Stromal cell of bone marrow (primary cell): ENCODE results near the gene ZCCHC3.

Experiments
- DNase-seq: peaks from one replicate; pipeline ENCODE4 v3.0.0-alpha.2; 2012; ENCODE audit warnings: low read depth

Gene ZCCHC3

GRCh38 chr20:284172-284571, 13.2 kb upstream of the ZCCHC3 start:
- no peak for DNase-seq

DNA sequence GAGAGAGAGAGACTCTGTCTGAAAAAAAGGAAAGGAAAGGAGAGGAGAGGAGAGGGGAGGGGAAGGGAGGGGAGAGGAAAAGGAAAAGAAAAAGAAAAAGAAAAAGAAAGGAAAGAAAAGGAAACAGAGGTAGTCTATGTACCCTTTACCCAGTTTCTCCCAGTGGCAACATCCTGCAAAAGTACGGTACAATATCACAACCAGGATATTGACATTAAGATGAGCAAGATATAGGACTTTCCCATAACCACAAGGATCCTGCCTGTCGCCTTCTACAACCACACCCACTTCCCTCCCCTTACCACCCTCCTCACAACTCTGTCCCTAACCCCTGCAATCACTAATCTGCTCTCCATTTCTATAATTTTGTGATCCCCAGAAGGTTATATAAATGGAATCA, 10.9 kb upstream of the ZCCHC3 start:
- DNase-seq: no peak

DNA sequence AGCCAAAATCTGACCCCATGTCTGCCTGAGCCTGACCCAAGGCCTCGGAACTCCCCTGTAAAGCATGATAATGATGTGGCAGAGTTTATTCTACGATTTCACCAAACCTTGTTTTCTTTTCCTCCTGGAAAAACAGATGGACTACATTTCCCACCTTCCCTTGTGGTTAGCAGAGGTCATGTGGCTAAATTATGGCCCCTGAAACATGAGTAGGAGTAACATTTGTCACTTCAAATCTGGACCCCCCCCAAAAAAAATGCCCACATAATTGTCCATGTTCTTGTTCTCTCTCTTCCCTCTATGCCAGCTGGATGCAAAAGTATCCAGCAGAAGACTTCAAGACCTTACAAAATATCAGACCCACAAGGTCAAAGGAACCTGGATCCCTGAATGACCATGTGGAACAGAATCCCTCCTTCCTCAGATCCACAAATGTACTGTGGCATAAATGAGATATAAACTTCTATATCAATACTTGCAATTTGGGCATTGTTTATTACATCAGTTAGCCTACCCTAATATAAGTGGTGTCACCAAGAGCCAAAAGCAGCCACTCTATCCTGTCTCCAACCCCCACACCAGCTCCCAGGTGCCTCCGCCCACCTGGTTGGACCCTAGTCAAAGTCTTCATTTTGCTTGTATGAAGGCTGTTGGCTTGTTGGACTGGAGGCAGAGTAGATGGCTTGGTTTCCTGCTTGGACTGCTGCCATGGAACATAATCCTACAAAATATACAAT, 8.2 kb upstream of the ZCCHC3 start:
- no peak for DNase-seq

- DNase-seq: no peak
These were observed 7.7 kb upstream of the ZCCHC3 start for GRCh38 chr20:289693-290083.

DNA sequence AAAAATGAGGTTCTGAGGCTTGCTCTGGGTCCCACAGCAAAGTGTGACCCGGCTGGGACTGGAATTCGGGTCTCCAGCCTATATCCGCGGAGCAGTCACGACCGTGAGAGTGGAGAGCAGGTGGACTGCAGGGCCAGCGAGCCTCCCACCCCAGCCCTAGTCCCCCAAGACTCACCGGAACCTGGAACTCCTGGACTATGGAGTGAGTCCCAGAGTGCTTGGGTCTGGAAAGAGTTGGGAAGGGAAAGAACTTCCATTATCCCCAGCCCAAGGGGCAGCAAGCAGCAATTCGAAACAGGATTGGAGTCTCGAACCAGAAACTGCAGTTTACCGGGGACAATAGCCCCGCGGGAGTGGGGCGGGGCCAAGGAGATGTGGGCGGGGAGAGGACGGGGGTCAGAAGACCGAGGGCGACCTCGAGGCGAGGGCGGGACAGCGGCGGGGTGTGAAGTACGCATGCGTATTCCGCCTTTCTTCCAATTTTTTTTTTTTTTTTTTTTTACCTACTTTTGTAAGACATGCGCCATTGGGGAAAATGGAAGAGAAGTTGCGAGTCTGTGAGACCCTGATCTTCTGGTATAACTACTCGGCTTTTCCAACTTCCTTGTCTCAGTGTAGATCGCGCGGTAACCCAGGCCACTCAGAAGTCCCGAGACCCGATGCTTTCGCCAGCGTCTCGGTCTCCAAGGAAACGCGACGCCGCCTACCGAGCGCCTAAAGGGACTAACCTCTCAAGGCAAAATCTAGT, 7.1 kb upstream of the ZCCHC3 start, which contains the start of gene C20orf96:
Gene C20orf96, minus strand, starts transcription at position 667 of the 748 bp plus-strand sequence. Its CDS starts 140 bp downstream, at position 527.
- DNase-seq: peak; percentile 94

- no peak for DNase-seq
These were observed 2.8 kb upstream of the ZCCHC3 start for GRCh38 chr20:294602-295001.

DNA sequence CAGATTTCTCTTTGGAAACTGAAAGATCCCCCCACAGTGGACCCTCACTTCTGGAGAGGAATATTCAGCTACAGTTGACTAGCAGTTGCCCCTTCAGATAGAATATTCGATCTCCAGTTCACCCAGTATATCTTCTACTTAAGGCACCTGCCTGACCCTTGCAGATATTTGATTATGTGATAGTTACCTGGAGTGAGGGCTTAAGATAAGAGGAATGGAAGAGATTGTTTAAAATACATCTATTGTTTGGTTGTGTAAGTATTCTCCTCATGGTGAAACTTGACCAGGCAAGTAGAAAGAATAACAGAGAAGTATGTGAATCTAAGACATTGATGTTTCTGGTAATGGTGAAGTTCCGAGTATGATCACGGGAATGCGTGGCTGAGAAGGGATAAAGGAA, 1.6 kb upstream of the ZCCHC3 start:
- DNase-seq: no peak

DNA sequence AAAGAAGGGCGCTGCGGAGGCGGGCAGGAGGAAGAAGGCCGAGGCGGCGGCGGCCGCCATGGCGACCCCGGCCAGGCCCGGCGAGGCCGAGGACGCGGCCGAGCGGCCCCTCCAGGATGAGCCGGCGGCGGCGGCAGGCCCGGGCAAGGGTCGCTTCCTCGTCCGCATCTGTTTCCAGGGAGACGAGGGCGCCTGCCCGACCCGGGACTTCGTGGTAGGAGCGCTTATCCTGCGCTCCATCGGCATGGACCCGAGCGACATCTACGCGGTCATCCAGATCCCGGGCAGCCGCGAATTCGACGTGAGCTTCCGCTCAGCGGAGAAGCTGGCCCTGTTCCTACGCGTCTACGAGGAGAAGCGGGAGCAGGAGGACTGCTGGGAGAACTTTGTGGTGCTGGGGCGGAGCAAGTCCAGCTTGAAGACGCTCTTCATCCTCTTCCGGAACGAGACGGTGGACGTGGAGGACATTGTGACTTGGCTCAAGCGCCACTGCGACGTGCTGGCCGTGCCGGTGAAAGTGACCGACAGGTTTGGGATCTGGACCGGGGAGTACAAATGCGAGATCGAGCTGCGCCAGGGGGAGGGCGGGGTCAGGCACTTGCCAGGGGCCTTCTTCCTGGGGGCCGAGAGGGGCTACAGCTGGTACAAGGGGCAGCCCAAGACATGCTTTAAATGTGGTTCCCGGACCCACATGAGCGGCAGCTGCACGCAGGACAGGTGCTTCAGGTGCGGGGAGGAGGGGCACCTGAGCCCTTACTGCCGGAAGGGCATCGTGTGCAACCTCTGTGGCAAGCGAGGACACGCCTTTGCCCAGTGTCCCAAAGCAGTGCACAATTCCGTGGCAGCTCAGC, 780 bp downstream of the ZCCHC3 start:
- peak; percentile 45 for DNase-seq

DNA sequence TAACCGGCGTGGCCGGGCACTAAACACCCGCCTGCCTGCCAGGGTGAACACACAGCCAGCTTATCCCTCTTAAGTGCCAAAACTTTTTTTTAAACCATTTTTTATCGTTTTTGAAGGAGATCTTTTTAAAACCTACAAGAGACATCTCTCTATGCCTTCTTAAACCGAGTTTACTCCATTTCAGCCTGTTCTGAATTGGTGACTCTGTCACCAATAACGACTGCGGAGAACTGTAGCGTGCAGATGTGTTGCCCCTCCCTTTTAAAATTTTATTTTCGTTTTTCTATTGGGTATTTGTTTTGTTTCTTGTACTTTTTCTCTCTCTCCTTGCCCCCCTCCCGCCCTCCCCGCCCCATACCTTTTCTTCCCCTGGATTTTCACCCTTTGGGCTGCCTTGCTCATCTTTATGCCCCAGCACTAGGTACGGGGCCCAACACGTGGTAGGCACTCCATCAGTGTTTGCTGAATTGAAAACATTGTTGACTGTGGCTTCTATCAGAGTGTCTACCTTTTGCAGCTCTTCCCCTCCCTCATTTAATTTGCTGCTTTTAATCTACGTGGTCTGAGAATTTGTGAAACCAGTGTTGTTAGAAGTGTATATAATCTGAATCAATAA, 1.5 kb downstream of the ZCCHC3 start:
- no peak for DNase-seq

GRCh38 chr20:300345-300990, 3.1 kb downstream of the ZCCHC3 start:
- no peak for DNase-seq

DNA sequence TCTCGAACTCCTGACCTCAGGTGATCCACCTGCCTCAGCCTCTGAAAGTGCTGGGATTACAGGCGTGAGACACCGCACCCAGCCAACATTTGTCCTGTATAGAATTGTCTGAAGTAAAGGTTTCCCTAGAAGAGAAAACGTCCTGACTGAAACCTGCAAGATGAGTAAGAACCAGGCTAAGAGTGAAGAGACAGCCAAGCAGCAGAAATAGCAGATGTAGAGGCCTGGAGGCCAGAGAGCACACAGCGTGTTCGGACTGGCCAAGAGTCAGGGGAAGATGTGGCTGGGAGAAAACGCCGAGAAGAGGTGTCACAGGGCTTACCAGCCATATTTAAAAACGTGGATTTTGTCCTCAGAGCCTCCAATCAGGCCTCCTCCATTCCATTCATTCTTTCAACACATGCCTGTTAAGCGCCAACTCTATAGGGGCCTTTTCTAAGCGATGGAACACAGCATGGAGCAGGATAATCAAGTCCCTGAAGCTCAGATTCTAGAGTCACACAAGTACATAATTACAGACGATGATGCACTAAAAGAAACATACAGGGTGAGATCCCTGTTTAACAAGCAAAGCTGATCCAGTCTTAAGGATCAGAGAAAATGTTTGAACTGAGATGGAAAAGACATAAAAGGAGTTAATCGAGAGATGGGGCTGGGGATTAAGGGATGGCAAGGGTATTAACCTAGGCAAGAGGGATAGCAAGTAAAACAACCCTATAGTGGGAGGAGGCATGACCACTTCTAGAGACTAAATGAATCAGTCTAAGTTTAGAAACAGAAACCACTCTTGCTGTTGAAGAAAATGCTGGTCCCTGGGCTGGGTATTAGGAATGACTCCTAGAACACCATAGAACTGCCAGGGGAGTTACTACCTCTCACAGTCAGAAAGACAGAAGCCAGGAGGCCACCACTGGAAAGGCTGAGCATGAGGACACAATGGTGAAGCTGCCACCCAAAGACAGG, 4.8 kb downstream of the ZCCHC3 start:
- no peak for DNase-seq

- no peak for DNase-seq
These were observed 8.4 kb downstream of the ZCCHC3 start for GRCh38 chr20:305745-306144.

- DNase-seq: no peak
These were observed 11.2 kb downstream of the ZCCHC3 start for GRCh38 chr20:308427-309038.

DNA sequence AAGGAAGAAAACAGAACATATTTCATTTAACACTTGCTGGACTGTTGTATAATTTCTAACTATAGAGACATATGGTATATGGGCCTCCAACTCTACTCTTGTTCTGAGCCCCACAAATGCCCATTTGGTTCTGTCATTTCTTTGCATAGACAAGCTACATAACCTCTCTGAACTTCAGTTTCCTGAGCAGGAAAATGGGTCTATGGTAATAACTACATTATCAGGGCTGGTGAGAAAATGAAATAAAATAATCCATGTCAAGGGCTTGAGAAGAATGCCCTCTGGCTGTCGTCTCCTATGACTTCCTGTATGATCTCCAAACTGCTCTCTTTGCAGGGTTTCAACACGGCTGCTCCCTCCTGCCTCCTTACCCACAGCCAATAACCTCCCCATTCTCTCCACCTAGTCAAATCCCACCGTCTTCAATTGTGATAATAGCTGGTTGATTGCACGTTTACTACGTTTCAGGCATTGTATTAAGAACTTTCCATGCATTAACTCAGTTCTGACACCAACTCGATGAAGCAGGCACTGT, 12.0 kb downstream of the ZCCHC3 start:
- DNase-seq: no peak

DNA sequence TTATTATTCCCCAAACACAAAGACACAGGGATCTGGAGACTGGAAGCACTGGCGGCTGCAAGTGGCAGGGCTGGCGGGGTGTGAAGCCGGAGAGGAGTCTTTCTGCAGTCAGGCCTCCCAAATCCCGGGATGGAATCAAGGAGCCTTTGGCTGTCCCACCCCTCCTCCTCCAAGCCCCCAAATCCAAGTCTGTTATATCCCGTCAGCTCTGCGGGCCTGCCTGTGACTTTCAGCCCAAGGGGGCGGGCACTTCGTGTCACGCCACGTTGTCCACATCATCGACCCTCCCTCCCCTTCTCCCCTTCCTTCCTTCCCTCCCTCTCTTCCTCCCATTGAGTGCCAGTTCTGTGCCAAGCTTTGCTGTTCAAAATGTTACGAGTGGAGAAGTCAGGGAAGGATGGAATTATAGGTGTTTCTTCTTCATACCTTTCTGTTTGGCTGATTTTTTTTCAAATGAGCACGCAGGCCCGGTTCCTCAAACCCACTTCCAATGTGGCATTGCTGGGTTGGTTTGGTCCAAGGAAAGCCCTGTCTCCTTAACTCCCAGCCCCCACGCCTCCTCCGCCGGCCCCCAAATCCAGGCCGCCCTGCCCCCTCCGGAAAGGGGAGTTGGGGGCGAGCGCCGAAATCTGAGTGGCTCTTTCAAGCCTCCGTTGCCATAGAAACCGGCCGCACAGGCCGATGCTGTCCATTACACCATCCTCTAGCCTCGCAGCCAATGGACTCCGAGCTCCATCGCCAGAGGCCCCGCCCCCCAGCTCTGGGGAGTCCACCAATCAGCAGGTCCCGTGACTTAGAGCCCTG, 12.7 kb downstream of the ZCCHC3 start:
- DNase-seq: peak; percentile 100

DNA sequence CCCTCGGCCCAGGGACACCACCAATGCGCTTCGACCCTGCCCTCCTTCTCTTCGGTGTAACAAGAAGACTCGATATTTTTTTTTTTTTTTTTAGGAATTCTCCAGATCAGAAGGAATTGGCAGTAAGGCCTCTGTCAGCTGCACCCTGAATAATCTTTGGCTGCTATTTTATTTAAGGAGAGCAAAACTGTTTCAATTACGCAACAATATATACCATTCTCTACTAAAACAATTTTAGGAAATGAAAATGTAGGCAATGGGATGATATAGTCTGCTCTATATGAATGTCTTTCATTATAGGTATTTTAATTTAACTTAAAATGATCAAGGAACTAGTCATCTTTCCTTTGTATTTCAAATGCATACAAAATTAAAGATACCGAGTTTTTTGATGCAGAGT, 13.3 kb downstream of the ZCCHC3 start:
- no peak for DNase-seq

- no peak for DNase-seq
These were observed 14.2 kb downstream of the ZCCHC3 start for GRCh38 chr20:311609-312008.

GRCh38 chr20:312067-312466, 14.7 kb downstream of the ZCCHC3 start:
- DNase-seq: no peak

DNA sequence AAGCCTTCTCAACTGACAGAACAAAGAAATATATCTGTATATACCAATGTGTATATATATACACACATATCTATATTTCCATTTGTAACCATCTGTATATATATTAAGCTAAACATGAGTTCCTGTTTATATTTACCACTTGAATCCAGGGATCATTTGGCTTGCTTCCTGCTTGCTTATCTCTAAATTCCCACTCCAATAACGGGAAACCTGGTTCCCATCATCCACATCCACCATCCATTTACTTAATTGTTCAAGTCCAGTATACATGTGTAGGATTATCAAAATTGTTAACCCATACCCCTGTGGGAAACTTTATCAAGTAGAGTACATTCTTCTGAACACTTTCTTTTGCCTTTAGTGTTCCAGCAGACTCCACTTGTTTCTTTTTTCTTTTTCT, 15.5 kb downstream of the ZCCHC3 start:
- DNase-seq: no peak
